WTC11 (cell line): ENCODE measurements around the gene CPSF3. TPM values are rescaled to one million over a fixed set of nuclear protein-coding genes. Genes with fewer than 3 reads are reported as not detected.

Experiments
- ATAC-seq: fragments of 200-7000 bp; cut with Tn5 transposase; 2 replicates; pipeline ENCODE4 v1.10.0; 2021; ENCODE audit warnings: mild to moderate bottlenecking, moderate library complexity
- CTCF ChIA-PET: fragments of 300-600 bp; sonication (Branson Sonifier 250); formaldehyde crosslinking; loops from one replicate; lab custom pipeline; 2021; ENCODE audit warnings: antibody characterized with exemption; lab: Charles Lee
- POLR2A ChIA-PET: fragments of 350-600 bp; sonication (Branson Sonifier 250); formaldehyde crosslinking; loops from one replicate; lab custom pipeline; 2021; ENCODE audit warnings: antibody characterized with exemption; lab: Charles Lee
- DNase-seq: peaks from one replicate; pipeline ENCODE4 v3.0.0; 2021; ENCODE audit warnings: low spot score
- H3K27ac Mint-ChIP-seq: 2 replicates; pipeline ENCODE4 v1.8.0; 2021; ENCODE audit warnings: mixed read lengths
- H3K27me3 Mint-ChIP-seq: 2 replicates; pipeline ENCODE4 v1.8.0; 2021; ENCODE audit warnings: low read depth, mild to moderate bottlenecking, moderate library complexity, mixed read lengths
- H3K36me3 Mint-ChIP-seq: 2 replicates; pipeline ENCODE4 v1.8.0; 2021; ENCODE audit warnings: mixed read lengths
- H3K4me1 Mint-ChIP-seq: 2 replicates; pipeline ENCODE4 v1.8.0; 2022; ENCODE audit warnings: mixed read lengths
- H3K4me3 Mint-ChIP-seq: 2 replicates; pipeline ENCODE4 v1.8.0; 2021; ENCODE audit warnings: mild to moderate bottlenecking, moderate library complexity, mixed read lengths
- H3K9me3 Mint-ChIP-seq: 2 replicates; pipeline ENCODE4 v1.8.0; 2021; ENCODE audit warnings: mixed read lengths
- ATF3 ChIP-seq: sonication (generic); formaldehyde crosslinking; conservative IDR thresholded peaks from 2 replicates; pipeline ENCODE4 v1.8.1; 2022; ENCODE audit warnings: mild to moderate bottlenecking, missing genetic modification reagents
- ESRRA ChIP-seq: sonication (generic); formaldehyde crosslinking; IDR thresholded peaks from 2 replicates; pipeline ENCODE4 v1.8.1; 2022; ENCODE audit warnings: mild to moderate bottlenecking, missing genetic modification reagents, borderline replicate concordance
- FOXP4 ChIP-seq: sonication (generic); formaldehyde crosslinking; IDR thresholded peaks from 2 replicates; pipeline ENCODE4 v1.8.0; 2022; ENCODE audit warnings: mild to moderate bottlenecking, missing genetic modification reagents
- GTF2I ChIP-seq: fragments of 250-450 bp; sonication (Bioruptor Pico); conservative IDR thresholded peaks from 2 replicates; pipeline ENCODE4 v1.4.0; 2021; ENCODE audit warnings: mild to moderate bottlenecking
- HMGA2 ChIP-seq: fragments of 250-450 bp; sonication (Bioruptor Pico); IDR thresholded peaks from 2 replicates; pipeline ENCODE4 v1.4.0; 2021; ENCODE audit warnings: mild to moderate bottlenecking, moderate library complexity
- IRF2 ChIP-seq: sonication (generic); formaldehyde crosslinking; IDR thresholded peaks from 2 replicates; pipeline ENCODE4 v1.8.0; 2022; ENCODE audit warnings: low read depth, missing genetic modification reagents, borderline replicate concordance
- JAZF1 ChIP-seq: fragments of 250-450 bp; sonication (Bioruptor Pico); IDR thresholded peaks from 2 replicates; pipeline ENCODE4 v1.9.0; 2021; ENCODE audit warnings: moderate library complexity, mild to moderate bottlenecking, inconsistent platforms
- JUN ChIP-seq: sonication (generic); formaldehyde crosslinking; IDR thresholded peaks from 2 replicates; pipeline ENCODE4 v1.8.0; 2023; ENCODE audit warnings: mild to moderate bottlenecking, missing genetic modification reagents
- NFATC4 ChIP-seq: fragments of 250-450 bp; sonication (Bioruptor Pico); IDR thresholded peaks from 2 replicates; pipeline ENCODE4 v1.9.0; 2021; ENCODE audit warnings: mild to moderate bottlenecking
- NR2C2 ChIP-seq: sonication (generic); formaldehyde crosslinking; IDR thresholded peaks from 2 replicates; pipeline ENCODE4 v1.8.0; 2022; ENCODE audit warnings: mild to moderate bottlenecking, missing genetic modification reagents
- PRDM15 ChIP-seq: sonication (generic); formaldehyde crosslinking; IDR thresholded peaks from 2 replicates; pipeline ENCODE4 v1.8.0; 2022; ENCODE audit warnings: missing genetic modification reagents
- SMAD3 ChIP-seq: sonication (generic); formaldehyde crosslinking; IDR thresholded peaks from 2 replicates; pipeline ENCODE4 v1.8.0; 2022; ENCODE audit warnings: missing genetic modification reagents, mild to moderate bottlenecking, borderline replicate concordance
- TP53 ChIP-seq: sonication (generic); formaldehyde crosslinking; IDR thresholded peaks from 2 replicates; pipeline ENCODE4 v1.8.1; 2023; ENCODE audit warnings: mild to moderate bottlenecking, missing genetic modification reagents
- USF1 ChIP-seq: sonication (generic); formaldehyde crosslinking; IDR thresholded peaks from 2 replicates; pipeline ENCODE4 v1.8.0; 2022; ENCODE audit warnings: mild to moderate bottlenecking, missing genetic modification reagents
- ZBTB21 ChIP-seq: sonication (generic); formaldehyde crosslinking; IDR thresholded peaks from 2 replicates; pipeline ENCODE4 v1.8.1; 2023; ENCODE audit warnings: mild to moderate bottlenecking, missing genetic modification reagents, borderline replicate concordance
- ZNF121 ChIP-seq: sonication (generic); formaldehyde crosslinking; IDR thresholded peaks from 2 replicates; pipeline ENCODE4 v1.8.0; 2023; ENCODE audit warnings: missing genetic modification reagents
- ZNF263 ChIP-seq: sonication (generic); formaldehyde crosslinking; IDR thresholded peaks from 2 replicates; pipeline ENCODE4 v1.8.1; 2022; ENCODE audit warnings: low read depth, mild to moderate bottlenecking, moderate library complexity, missing genetic modification reagents
- ZNF317 ChIP-seq: sonication (generic); formaldehyde crosslinking; IDR thresholded peaks from 2 replicates; pipeline ENCODE4 v1.8.1; 2023; ENCODE audit warnings: low read depth, mild to moderate bottlenecking, moderate library complexity, missing genetic modification reagents, borderline replicate concordance
- ZNF416 ChIP-seq: fragments of 250-450 bp; sonication (Bioruptor Pico); IDR thresholded peaks from 2 replicates; pipeline ENCODE4 v1.9.0; 2021; ENCODE audit warnings: mild to moderate bottlenecking, inconsistent platforms
- ZNF423 ChIP-seq: fragments of 250-450 bp; sonication (Bioruptor Pico); IDR thresholded peaks from 2 replicates; pipeline ENCODE4 v2.1.2; 2022; ENCODE audit warnings: mild to moderate bottlenecking, moderate library complexity
- ZNF532 ChIP-seq: fragments of 250-450 bp; sonication (Bioruptor Pico); IDR thresholded peaks from 2 replicates; pipeline ENCODE4 v1.9.0; 2021; ENCODE audit warnings: mild to moderate bottlenecking, borderline replicate concordance
- total RNA-seq: library from RNA; stranded (reverse); gene quantifications from 3 replicates; pipeline ENCODE4 v1.2.3, GENCODE V29; 2021

CPSF3 gene
- total RNA-seq, 1 experiment from 2014 or later: 88.4 TPM

GRCh38 chr2:9473308-9473984, 50.0 kb downstream of the CPSF3 start (continued):
- TF ChIP-seq ZNF532 (CRISPR knock-in tag): no peak
- TF ChIP-seq ATF3: no peak
- TF ChIP-seq GTF2I: no peak
- TF ChIP-seq HMGA2 (CRISPR knock-in tag): no peak
- 0 out of 2 replicates have a peak, but pooled peaks have one; percentile 16 for TF ChIP-seq PRDM15 (CRISPR knock-in tag)
- TF ChIP-seq ZNF263: no peak
- peak; percentile 80; the same call in 1 of the 2 replicates for TF ChIP-seq SMAD3 (CRISPR knock-in tag)
- TF ChIP-seq TP53 (CRISPR knock-in tag): no peak
- no peak for TF ChIP-seq ZNF121 (CRISPR knock-in tag)
- TF ChIP-seq ZBTB21 (CRISPR knock-in tag): no peak
- TF ChIP-seq JUN (CRISPR knock-in tag): no peak
- TF ChIP-seq USF1 (CRISPR knock-in tag): no peak; the same call in 1 of the 2 replicates
- no peak for TF ChIP-seq ZNF416 (CRISPR knock-in tag)
- no peak for TF ChIP-seq IRF2 (CRISPR knock-in tag)
- TF ChIP-seq FOXP4 (CRISPR knock-in tag): no peak

GRCh38 chr2:9473985-9474360, 50.5 kb downstream of the CPSF3 start:
- peak overlapping the region; percentile 70 for H3K4me3 Mint-ChIP-seq
- DNase-seq: peak; percentile 48
- POLR2A ChIA-PET: interaction anchor here (0.7 to 2.4 kb wide), 4 partner anchors 82 to 369 kb away, joined by 3 to 9 read pairs (median 4); partner anchors contain the start of genes ADAM17, TAF1B and YWHAQ
- peaks cover 32% of the 10 kb centered on the region for H3K36me3 Mint-ChIP-seq
- ATAC-seq: peak; percentile 7
- H3K27me3 Mint-ChIP-seq: peaks cover 11% of the 10 kb centered on the region
- H3K4me1 Mint-ChIP-seq: peaks cover 17% of the 10 kb centered on the region
- no peak overlapping the region for H3K27ac Mint-ChIP-seq
- CTCF ChIA-PET: interaction anchor here (0.6 to 2.0 kb wide), 14 partner anchors 9 to 575 kb away, joined by 3 to 11 read pairs (median 4); no protein-coding TSS in a partner anchor
- H3K9me3 Mint-ChIP-seq: peaks cover 10% of the 10 kb centered on the region
- no peak for TF ChIP-seq JAZF1
- TF ChIP-seq ZNF532 (CRISPR knock-in tag): no peak
- no peak for TF ChIP-seq ESRRA
- peak; percentile 43; the same call in 1 of the 2 replicates for TF ChIP-seq NFATC4 (CRISPR knock-in tag)
- TF ChIP-seq TP53 (CRISPR knock-in tag): no peak
- TF ChIP-seq ZNF317 (CRISPR knock-in tag): no peak
- peak; percentile 77 for TF ChIP-seq ZNF423 (CRISPR knock-in tag)
- no peak for TF ChIP-seq NR2C2 (CRISPR knock-in tag)
